Cardiac muscle cell (in vitro differentiated cells and primary cell): ENCODE data around the gene SMARCA4. TPM values are rescaled to one million over a fixed set of nuclear protein-coding genes. Genes with fewer than 3 reads are reported as not detected.

Experiments
- DNase-seq, 2 donors: peaks; one replicate each; pipeline versions ENCODE4 v3.0.0 to v3.0.0-alpha.2; 2010 to 2017; ENCODE audit warnings: low read depth in 1 of 2, low spot score in 1 of 2
- H3K27ac ChIP-seq: fragments of 200-600 bp; sonication (generic); 2 replicates; pipeline ENCODE4 v1.5.1; 2016
- H3K27me3 ChIP-seq: fragments of 200-600 bp; sonication (generic); 2 replicates; pipeline ENCODE4 v1.6.0; 2016; ENCODE audit warnings: control low read depth
- H3K36me3 ChIP-seq: fragments of 200-600 bp; sonication (generic); 2 replicates; pipeline ENCODE4 v1.5.1; 2016; ENCODE audit warnings: control low read depth
- H3K4me1 ChIP-seq: fragments of 200-600 bp; sonication (generic); 2 replicates; pipeline ENCODE4 v1.8.1; 2017; ENCODE audit warnings: low read depth, mild to moderate bottlenecking, mixed run types
- H3K4me3 ChIP-seq: fragments of 200-600 bp; sonication (generic); 2 replicates; pipeline ENCODE4 v1.5.1; 2016; ENCODE audit warnings: mild to moderate bottlenecking
- H3K9me3 ChIP-seq: fragments of 200-600 bp; sonication (generic); 2 replicates; pipeline ENCODE4 v1.5.1; 2017; ENCODE audit warnings: low read depth, mild to moderate bottlenecking, control low read depth
- CTCF ChIP-seq: IDR thresholded peaks from 2 replicates; pipeline ENCODE4 v1.5.1; 2012; ENCODE audit warnings: low read depth, mild to moderate bottlenecking, low read length
- polyA plus RNA-seq: library from polyadenylated mRNA; unstranded; fragments of >200 nt; fragmentation: Nextera tagmentation; extraction: Ambion mirVana; gene quantifications from 2 replicates; pipeline ENCODE4 v1.2.1, GENCODE V29; 2016
- total RNA-seq: library from RNA; depleted of rRNA; stranded (reverse); fragments of >200 nt; gene quantifications from 2 replicates; pipeline ENCODE4 v1.2.3, GENCODE V29; 2016

SMARCA4 gene
- total and polyA plus RNA-seq, 2 experiments from 2014 or later: 178 to 212 TPM

DNA sequence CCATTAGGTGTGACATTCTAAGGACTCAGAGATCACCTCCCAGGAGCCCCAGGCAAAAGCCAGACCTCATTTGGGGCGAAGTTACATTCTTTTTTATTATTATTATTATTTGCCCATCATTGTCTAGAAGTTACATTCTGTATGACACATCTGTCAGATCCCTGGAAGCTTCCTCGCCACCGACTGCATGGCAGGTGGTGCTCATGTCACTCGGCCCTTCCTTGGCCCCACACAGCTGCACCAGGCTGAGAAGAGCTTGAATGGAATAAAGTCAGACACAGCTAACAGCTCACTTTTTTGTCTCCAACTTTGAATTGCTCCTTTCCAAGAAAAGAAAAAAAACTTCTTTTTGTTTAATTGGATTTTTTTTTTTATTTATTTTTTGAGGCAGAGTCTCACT lies 87.0 kb downstream of the SMARCA4 start:
- H3K4me3 ChIP-seq: no peak overlapping the region
- TF ChIP-seq CTCF: no peak
- no peaks in the 10 kb centered on the region for H3K4me1 ChIP-seq
- H3K27me3 ChIP-seq: no peaks in the 10 kb centered on the region
- H3K27ac ChIP-seq: no peak overlapping the region
- H3K36me3 ChIP-seq: peaks cover 31% of the 10 kb centered on the region
- DNase-seq: no peak
- no peaks in the 10 kb centered on the region for H3K9me3 ChIP-seq

DNA sequence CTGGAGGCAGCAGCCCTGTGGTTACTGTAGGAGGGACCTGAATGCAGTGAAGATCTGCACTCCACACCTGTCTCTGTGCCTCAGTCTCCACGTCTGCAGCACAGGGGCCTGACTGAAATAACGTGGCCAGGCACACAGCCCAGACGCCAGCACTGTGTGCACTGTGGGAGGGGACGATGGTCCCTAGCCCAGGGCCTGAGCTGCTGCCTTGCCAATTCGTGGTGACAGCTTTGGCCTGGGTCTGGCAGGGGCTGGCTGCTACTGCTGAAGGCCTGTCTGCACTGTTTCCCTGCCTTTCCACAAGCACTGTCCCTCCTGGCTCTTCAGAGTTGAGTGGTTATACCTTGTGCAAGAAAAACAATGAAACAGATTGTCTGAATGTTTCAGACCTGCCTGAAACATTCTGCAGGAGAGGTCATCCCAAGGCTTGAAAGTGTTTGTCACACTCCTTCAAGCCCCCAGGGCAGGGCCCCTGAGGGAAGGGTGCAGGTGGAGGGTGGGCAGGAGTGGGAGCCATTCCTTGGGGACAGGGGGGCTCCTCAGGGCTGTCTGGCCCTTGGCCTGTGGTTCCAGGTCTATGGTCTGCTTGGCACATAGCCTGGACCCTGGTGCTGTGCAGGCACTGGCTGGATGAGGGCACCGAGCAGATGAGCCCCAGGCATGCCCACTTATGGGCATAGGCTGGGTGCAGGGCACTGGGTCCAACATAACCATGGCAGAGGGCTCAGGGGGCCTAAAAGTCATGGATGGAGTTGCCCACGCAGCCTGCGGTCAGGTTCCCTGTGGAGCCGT lies 89.7 kb downstream of the SMARCA4 start:
- no peak for TF ChIP-seq CTCF
- Histone ChIP-seq H3K4me3 (no peak overlapping the region), H3K4me1 (no peaks in the 10 kb centered on the region), H3K27me3 (no peaks in the 10 kb centered on the region), H3K27ac (no peak overlapping the region), H3K36me3 (peaks cover 28% of the 10 kb centered on the region), H3K9me3 (no peaks in the 10 kb centered on the region)
- DNase-seq: no peak

DNA sequence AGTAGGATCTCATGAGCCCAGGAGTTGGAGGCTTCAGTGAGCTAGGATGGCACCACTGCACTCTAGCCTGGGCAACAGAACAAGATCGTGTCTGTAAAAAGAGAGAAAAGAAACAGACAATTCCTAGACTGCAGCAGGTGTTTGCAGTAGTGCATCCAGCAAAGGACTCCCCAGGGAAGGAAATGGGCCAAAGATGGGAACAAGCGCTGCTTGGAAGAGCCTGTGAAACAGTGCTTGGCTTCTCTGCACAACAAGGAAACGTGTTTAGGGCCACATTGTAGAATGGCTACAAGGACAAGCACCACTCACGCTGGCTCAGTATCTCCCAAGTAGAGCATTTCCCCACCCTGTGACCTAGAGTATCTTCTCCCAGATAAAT lies 93.0 kb downstream of the SMARCA4 start:
- no peak for TF ChIP-seq CTCF
- Histone ChIP-seq H3K27me3 (no peaks in the 10 kb centered on the region), H3K9me3 (no peaks in the 10 kb centered on the region), H3K36me3 (peaks cover 16% of the 10 kb centered on the region), H3K4me3 (no peak overlapping the region), H3K27ac (no peak overlapping the region), H3K4me1 (no peaks in the 10 kb centered on the region)
- DNase-seq: no peak

GRCh38 chr19:11054200-11054599 lies 93.4 kb downstream of the SMARCA4 start:
- no peak for TF ChIP-seq CTCF
- no peaks in the 10 kb centered on the region for H3K9me3 ChIP-seq
- peaks cover 13% of the 10 kb centered on the region for H3K36me3 ChIP-seq
- no peak overlapping the region for H3K4me3 ChIP-seq
- no peaks in the 10 kb centered on the region for H3K4me1 ChIP-seq
- no peak overlapping the region for H3K27ac ChIP-seq
- DNase-seq: no peak
- no peaks in the 10 kb centered on the region for H3K27me3 ChIP-seq

- no peak for TF ChIP-seq CTCF
- no peaks in the 10 kb centered on the region for H3K9me3 ChIP-seq
- DNase-seq: no peak
- no peak overlapping the region for H3K4me3 ChIP-seq
- peaks cover 13% of the 10 kb centered on the region for H3K36me3 ChIP-seq
- H3K27me3 ChIP-seq: no peaks in the 10 kb centered on the region
- no peaks in the 10 kb centered on the region for H3K4me1 ChIP-seq
- no peak overlapping the region for H3K27ac ChIP-seq
These were observed 93.8 kb downstream of the SMARCA4 start for GRCh38 chr19:11054628-11055027.
